Measurements from ENCODE around the gene ASCL1.

Gene ASCL1

DNA sequence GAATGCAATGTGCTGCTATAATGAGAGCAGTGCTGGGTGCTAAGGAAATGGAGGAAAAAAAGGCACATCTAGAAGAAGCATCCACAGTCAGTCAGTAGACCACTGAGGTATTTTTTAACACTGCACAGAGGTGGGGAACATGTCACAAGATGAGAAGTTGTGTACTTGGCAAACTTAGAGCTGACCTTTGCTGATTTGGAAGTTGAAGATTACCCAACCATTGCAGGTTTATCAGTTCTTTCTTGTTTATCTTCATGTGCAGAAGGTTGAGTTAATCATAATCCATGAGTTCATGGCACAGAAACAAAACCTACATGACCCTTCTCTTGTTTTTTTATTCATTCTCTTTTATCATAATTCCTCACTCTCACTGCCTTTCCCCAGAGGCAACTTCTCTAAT lies 37.2 kb upstream of the ASCL1 start:
- no peaks in the 10 kb centered on the region; the same call in 1 of the 2 replicates for H3K27me3 ChIP-seq (ENCODE audit: control insufficient read depth, insufficient read depth, low read length)
- H3K4me1 ChIP-seq (ENCODE audit: control insufficient read depth, insufficient read depth, low read length), result peaks cover 26% of the 10 kb centered on the region
- no peak overlapping the region for H3K9ac ChIP-seq (ENCODE audit: low read depth, low read length)
- no peak overlapping the region for H3K27ac ChIP-seq (ENCODE audit: low read depth, low read length)
- no peaks in the 10 kb centered on the region for H3K9me3 ChIP-seq (ENCODE audit: control insufficient read depth, insufficient read depth, low read length)
- H3K36me3 ChIP-seq (ENCODE audit: control insufficient read depth, insufficient read depth, low read length), result no peaks in the 10 kb centered on the region
- H3K4me3 ChIP-seq (ENCODE audit: low read depth, low read length), result no peak overlapping the region

DNA sequence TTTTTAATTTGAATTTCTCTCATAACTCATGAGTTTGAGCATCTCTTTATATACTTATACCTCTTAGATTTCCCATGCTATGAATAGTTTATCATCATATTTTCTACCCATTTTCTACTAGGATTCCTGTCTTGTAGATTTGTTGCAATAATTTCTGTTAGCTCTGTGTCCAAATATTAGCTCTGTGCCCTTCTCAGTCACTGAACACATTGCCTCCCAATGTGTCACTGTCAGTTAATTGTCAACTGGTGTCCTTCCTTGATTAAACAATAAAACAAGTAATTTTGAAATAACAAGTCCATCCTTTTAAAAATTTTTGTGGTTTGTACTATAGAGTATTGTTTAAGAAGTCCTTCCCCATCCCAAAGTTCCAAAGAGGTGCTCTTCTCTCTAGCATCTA lies 36.2 kb upstream of the ASCL1 start:
- Histone ChIP-seq H3K27ac (ENCODE audit: low read depth, low read length) (no peak overlapping the region), H3K4me3 (ENCODE audit: low read depth, low read length) (no peak overlapping the region), H3K9me3 (ENCODE audit: control insufficient read depth, insufficient read depth, low read length) (no peaks in the 10 kb centered on the region), H3K27me3 (ENCODE audit: control insufficient read depth, insufficient read depth, low read length) (no peaks in the 10 kb centered on the region; the same call in 1 of the 2 replicates), H3K36me3 (ENCODE audit: control insufficient read depth, insufficient read depth, low read length) (no peaks in the 10 kb centered on the region), H3K4me1 (ENCODE audit: control insufficient read depth, insufficient read depth, low read length) (peaks cover 23% of the 10 kb centered on the region), H3K9ac (ENCODE audit: low read depth, low read length) (no peak overlapping the region)

- Histone ChIP-seq H3K9me3 (ENCODE audit: control insufficient read depth, insufficient read depth, low read length) (no peaks in the 10 kb centered on the region), H3K4me3 (ENCODE audit: low read depth, low read length) (no peak overlapping the region), H3K4me1 (ENCODE audit: control insufficient read depth, insufficient read depth, low read length) (peaks cover 10% of the 10 kb centered on the region), H3K9ac (ENCODE audit: low read depth, low read length) (no peak overlapping the region), H3K27ac (ENCODE audit: low read depth, low read length) (no peak overlapping the region), H3K27me3 (ENCODE audit: control insufficient read depth, insufficient read depth, low read length) (no peaks in the 10 kb centered on the region), H3K36me3 (ENCODE audit: control insufficient read depth, insufficient read depth, low read length) (no peaks in the 10 kb centered on the region)
Measured at GRCh38 chr12:102927220-102927619, 30.3 kb upstream of the ASCL1 start.

DNA sequence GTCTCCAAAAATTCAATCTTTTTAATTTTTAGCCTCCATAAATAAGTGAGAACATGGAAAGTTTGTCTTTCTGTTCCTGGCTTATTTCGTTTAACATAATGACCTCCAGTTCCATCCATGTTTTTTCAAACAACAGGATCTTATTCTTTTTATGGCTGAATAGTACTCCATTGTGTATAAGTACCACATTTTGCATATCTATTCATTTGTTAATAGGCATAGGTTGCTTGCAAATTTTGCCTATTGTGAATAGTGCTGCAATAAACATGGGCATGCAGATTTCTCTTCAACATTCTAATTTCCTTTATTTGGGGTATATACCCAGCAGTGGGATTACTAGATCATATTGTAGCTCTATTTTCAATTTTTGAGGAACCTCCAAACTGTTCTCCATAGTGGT lies 24.3 kb upstream of the ASCL1 start:
- Histone ChIP-seq H3K27me3 (ENCODE audit: control insufficient read depth, insufficient read depth, low read length) (no peaks in the 10 kb centered on the region), H3K4me1 (ENCODE audit: control insufficient read depth, insufficient read depth, low read length) (peaks cover 37% of the 10 kb centered on the region), H3K9me3 (ENCODE audit: control insufficient read depth, insufficient read depth, low read length) (no peaks in the 10 kb centered on the region), H3K9ac (ENCODE audit: low read depth, low read length) (no peak overlapping the region), H3K4me3 (ENCODE audit: low read depth, low read length) (no peak overlapping the region; the same call in 1 of the 2 replicates), H3K27ac (ENCODE audit: low read depth, low read length) (no peak overlapping the region), H3K36me3 (ENCODE audit: control insufficient read depth, insufficient read depth, low read length) (no peaks in the 10 kb centered on the region)

DNA sequence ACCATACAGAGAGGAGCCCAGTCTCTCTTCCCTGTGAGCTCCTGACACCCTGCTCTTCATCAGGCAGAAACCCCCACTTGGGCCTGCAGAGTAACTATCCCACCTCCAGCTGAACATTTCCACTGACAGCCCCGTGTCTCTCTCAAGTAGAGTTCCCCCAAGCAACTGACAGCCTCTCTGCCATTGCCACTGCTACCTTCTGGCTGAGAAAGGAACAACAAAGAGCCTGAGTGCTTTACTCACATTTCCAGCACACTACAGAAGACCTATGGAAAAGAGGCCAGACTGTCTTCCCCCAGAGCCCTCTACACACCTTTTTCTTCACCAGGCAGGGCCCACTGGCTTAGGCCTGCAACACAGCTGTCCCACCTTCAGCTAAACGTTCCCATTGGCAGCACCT lies 18.4 kb upstream of the ASCL1 start:
- no peaks in the 10 kb centered on the region for H3K27me3 ChIP-seq (ENCODE audit: control insufficient read depth, insufficient read depth, low read length)

GRCh38 chr12:102939670-102940222 lies 17.7 kb upstream of the ASCL1 start:
- H3K36me3 ChIP-seq (ENCODE audit: control insufficient read depth, insufficient read depth, low read length), result no peaks in the 10 kb centered on the region
- 0 out of 2 replicates have a peak, but pooled peaks cover 8% of the 10 kb centered on the region for H3K9me3 ChIP-seq (ENCODE audit: control insufficient read depth, insufficient read depth, low read length)
- no peak overlapping the region for H3K27ac ChIP-seq (ENCODE audit: low read depth, low read length)
- H3K4me3 ChIP-seq (ENCODE audit: low read depth, low read length), result no peak overlapping the region
- no peak overlapping the region for H3K9ac ChIP-seq (ENCODE audit: low read depth, low read length)
- H3K4me1 ChIP-seq (ENCODE audit: control insufficient read depth, insufficient read depth, low read length), result peaks cover 13% of the 10 kb centered on the region
- H3K27me3 ChIP-seq (ENCODE audit: control insufficient read depth, insufficient read depth, low read length), result no peaks in the 10 kb centered on the region

More for the DNA sequence above, 18.4 kb upstream of the ASCL1 start:
- peaks cover 16% of the 10 kb centered on the region for H3K4me1 ChIP-seq (ENCODE audit: control insufficient read depth, insufficient read depth, low read length)
- 0 out of 2 replicates have a peak, but pooled peaks cover 8% of the 10 kb centered on the region for H3K9me3 ChIP-seq (ENCODE audit: control insufficient read depth, insufficient read depth, low read length)
- H3K9ac ChIP-seq (ENCODE audit: low read depth, low read length), result no peak overlapping the region
- H3K27ac ChIP-seq (ENCODE audit: low read depth, low read length), result no peak overlapping the region
- H3K4me3 ChIP-seq (ENCODE audit: low read depth, low read length), result no peak overlapping the region
- no peaks in the 10 kb centered on the region for H3K36me3 ChIP-seq (ENCODE audit: control insufficient read depth, insufficient read depth, low read length)

GRCh38 chr12:102946042-102946441 lies 11.4 kb upstream of the ASCL1 start:
- Histone ChIP-seq H3K27ac (ENCODE audit: low read depth, low read length) (no peak overlapping the region), H3K9me3 (ENCODE audit: control insufficient read depth, insufficient read depth, low read length) (0 out of 2 replicates have a peak, but pooled peaks cover 3% of the 10 kb centered on the region)

GRCh38 chr12:102948941-102949352 lies 8.5 kb upstream of the ASCL1 start:
- H3K9ac ChIP-seq (ENCODE audit: low read depth, low read length), result no peak overlapping the region
- peaks cover 21% of the 10 kb centered on the region for H3K4me1 ChIP-seq (ENCODE audit: control insufficient read depth, insufficient read depth, low read length)
- no peaks in the 10 kb centered on the region for H3K36me3 ChIP-seq (ENCODE audit: control insufficient read depth, insufficient read depth, low read length)
- no peak overlapping the region for H3K27ac ChIP-seq (ENCODE audit: low read depth, low read length)
- peaks cover 61% of the 10 kb centered on the region for H3K27me3 ChIP-seq (ENCODE audit: control insufficient read depth, insufficient read depth, low read length)
- no peaks in the 10 kb centered on the region for H3K9me3 ChIP-seq (ENCODE audit: control insufficient read depth, insufficient read depth, low read length)
- no peak overlapping the region for H3K4me3 ChIP-seq (ENCODE audit: low read depth, low read length)

More at GRCh38 chr12:102946042-102946441, 11.4 kb upstream of the ASCL1 start:
- no peak overlapping the region for H3K9ac ChIP-seq (ENCODE audit: low read depth, low read length)
- peaks cover 32% of the 10 kb centered on the region for H3K27me3 ChIP-seq (ENCODE audit: control insufficient read depth, insufficient read depth, low read length)
- H3K36me3 ChIP-seq (ENCODE audit: control insufficient read depth, insufficient read depth, low read length), result no peaks in the 10 kb centered on the region
- H3K4me3 ChIP-seq (ENCODE audit: low read depth, low read length), result no peak overlapping the region
- H3K4me1 ChIP-seq (ENCODE audit: control insufficient read depth, insufficient read depth, low read length), result peaks cover 9% of the 10 kb centered on the region

DNA sequence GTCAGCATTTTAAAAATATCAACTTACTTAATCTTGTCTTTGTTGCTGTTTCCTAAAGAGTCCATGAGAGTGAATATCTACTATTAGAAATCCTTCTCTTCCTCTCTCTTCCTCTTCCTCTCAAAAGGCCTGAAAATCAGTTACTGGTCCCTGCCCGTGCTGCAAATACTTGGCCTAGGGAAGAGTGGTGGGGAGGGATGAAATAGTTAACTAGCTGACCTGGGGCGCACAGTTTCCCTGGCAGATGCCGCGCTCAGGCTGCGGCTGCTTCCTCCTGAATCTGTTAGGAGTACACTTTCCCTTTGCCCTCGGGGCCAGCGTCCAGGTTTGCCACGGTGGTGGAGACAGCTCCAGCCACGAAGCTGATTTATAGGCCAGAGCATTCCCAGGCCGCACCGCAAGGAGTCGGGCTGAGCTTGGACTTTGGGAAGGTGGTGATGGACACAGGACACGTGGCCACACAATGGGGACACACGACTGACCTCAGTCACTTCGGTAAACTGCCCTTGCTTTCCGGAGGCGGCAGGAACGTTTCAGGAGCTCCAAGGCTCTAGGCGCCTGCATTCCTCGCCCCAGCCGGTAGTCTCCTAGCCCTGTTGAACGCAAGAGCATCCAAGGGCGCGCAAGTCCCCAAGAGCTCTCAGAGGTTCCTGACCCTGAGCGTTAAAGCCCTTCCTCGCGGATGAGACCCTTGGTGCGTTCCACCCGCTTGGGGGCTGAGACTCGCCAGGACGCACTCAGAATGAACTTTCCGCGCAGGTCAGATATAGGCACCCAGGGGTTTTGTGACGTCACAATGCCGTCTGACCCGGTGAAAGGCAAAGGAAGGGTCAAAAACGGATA lies 7.1 kb upstream of the ASCL1 start:
- Histone ChIP-seq H3K36me3 (ENCODE audit: control insufficient read depth, insufficient read depth, low read length) (no peaks in the 10 kb centered on the region), H3K4me1 (ENCODE audit: control insufficient read depth, insufficient read depth, low read length) (peaks cover 21% of the 10 kb centered on the region), H3K27ac (ENCODE audit: low read depth, low read length) (no peak overlapping the region), H3K9me3 (ENCODE audit: control insufficient read depth, insufficient read depth, low read length) (no peaks in the 10 kb centered on the region), H3K27me3 (ENCODE audit: control insufficient read depth, insufficient read depth, low read length) (peaks cover 74% of the 10 kb centered on the region), H3K9ac (ENCODE audit: low read depth, low read length) (no peak overlapping the region), H3K4me3 (ENCODE audit: low read depth, low read length) (peak overlapping the region; percentile 62)

DNA sequence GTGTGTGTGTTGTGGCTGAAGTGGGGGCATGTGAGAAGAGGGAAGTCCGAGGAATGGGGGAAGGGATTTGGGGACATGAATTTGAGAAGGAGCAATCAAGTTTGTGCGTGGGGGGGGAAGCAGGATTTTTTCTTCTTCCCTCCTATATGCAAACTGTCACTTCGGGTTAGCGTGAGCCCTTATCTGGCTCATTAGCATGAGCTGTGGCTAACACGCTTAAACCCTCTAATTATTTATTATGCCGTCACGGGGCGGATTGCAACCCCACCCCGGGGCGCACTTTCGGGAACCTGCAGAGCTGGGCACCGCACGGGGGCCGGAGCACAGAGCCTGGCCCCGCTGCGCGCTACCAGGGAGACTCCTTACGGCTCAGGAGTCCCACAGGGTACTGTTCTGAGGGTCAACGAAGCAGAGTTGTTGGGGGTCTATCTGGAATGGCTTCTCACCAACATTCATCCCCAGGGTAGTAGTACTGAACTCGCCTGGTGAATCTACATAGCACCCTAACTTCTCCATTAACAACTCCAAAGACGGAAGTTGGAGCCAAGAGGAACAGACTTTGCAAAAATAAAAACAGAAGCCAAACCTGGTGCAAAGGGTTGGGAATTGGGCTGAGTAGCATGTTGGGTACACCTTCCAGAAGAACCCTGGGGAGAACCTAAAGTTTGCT lies 6.4 kb upstream of the ASCL1 start:
- H3K9me3 ChIP-seq (ENCODE audit: control insufficient read depth, insufficient read depth, low read length), result no peaks in the 10 kb centered on the region
- H3K27me3 ChIP-seq (ENCODE audit: control insufficient read depth, insufficient read depth, low read length), result peaks cover 82% of the 10 kb centered on the region
- H3K27ac ChIP-seq (ENCODE audit: low read depth, low read length), result no peak overlapping the region
- H3K36me3 ChIP-seq (ENCODE audit: control insufficient read depth, insufficient read depth, low read length), result no peaks in the 10 kb centered on the region
- H3K4me1 ChIP-seq (ENCODE audit: control insufficient read depth, insufficient read depth, low read length), result peaks cover 28% of the 10 kb centered on the region
- H3K4me3 ChIP-seq (ENCODE audit: low read depth, low read length), result peak overlapping the region; percentile 62
- H3K9ac ChIP-seq (ENCODE audit: low read depth, low read length), result no peak overlapping the region

- Histone ChIP-seq H3K27ac (ENCODE audit: low read depth, low read length) (no peak overlapping the region), H3K36me3 (ENCODE audit: control insufficient read depth, insufficient read depth, low read length) (no peaks in the 10 kb centered on the region), H3K4me3 (ENCODE audit: low read depth, low read length) (no peak overlapping the region), H3K27me3 (ENCODE audit: control insufficient read depth, insufficient read depth, low read length) (peaks cover 89% of the 10 kb centered on the region), H3K9me3 (ENCODE audit: control insufficient read depth, insufficient read depth, low read length) (no peaks in the 10 kb centered on the region), H3K4me1 (ENCODE audit: control insufficient read depth, insufficient read depth, low read length) (peaks cover 32% of the 10 kb centered on the region), H3K9ac (ENCODE audit: low read depth, low read length) (no peak overlapping the region)
Measured at GRCh38 chr12:102951841-102952240, 5.6 kb upstream of the ASCL1 start.
